Activated T-cell treated with anti-CD3 and anti-CD28 coated beads for 1 hour (primary cell): Measurements from ENCODE around the gene RIPOR3.
"Not testable (repeated sequence)": the region's sequence is repeated elsewhere in the genome, so short reads cannot be mapped to it uniquely, and the experiment has no call there.

Experiments
- DNase-seq: peaks from one replicate; pipeline ENCODE4 v3.0.0-alpha.2; 2020; ENCODE audit warnings: low read depth

The RIPOR3 gene

DNA sequence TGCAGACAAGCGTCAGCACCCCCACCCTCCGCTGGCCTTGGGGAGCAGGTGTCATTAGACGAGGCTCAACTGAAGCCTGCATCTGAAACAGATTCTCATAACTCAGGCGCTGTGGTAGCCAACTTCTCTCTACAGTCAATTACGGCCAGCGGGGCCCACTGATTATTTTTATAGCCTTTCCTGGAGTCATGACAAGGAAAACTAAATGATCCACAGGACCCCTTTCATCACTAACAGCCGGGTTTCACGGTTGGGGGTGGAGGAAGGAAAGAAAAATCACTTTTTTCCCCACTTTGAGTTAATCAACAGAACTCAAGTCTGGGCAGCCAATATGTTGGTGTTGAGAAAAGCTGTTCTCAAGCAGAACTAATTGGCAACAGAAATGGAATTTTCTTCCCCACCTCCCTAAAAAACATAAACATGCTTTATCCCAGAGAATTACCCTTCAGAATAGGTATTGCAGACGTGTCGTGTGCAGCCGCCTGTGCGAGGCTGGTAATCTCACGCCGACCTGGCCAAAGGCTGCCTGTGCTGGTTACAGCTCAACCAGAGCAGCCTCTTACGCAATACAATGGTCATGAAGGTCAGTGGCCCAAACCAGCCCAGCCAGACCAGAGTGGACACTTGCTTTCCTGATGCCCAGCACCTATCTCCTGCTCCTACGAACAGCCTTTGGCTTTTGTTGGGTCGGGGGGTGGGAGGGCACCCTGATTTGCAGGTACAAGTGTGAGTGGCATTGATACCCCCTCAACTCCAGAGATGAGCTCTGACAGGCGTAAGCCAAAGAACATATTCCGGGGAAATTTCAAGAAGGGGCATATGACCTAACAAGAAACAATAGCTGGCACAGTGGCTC lies 11.0 kb downstream of the RIPOR3 start:
- DNase-seq = no peak

DNA sequence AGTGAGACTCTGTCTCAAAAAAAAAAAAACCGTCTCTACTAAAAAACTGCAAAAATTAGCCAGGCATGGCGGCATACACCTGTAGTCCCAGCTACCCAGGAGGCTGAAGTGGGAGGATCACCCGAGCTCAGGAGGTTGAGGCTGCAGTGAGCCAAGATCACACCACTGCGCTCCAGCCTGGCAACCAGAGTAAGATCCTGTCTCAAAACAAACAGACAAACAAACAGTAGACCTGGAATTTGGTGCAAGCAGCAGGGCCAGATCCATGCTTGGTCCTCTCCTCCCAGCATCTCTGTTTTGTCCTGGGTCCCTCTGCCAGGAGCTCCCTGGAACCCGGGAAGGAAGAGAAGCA lies 11.6 kb downstream of the RIPOR3 start:
- no peak for DNase-seq

GRCh38 chr20:50678169-50678898 lies 13.0 kb downstream of the RIPOR3 start:
- no peak for DNase-seq

- DNase-seq = no peak
These were observed 14.5 kb downstream of the RIPOR3 start for GRCh38 chr20:50676858-50677257.

DNA sequence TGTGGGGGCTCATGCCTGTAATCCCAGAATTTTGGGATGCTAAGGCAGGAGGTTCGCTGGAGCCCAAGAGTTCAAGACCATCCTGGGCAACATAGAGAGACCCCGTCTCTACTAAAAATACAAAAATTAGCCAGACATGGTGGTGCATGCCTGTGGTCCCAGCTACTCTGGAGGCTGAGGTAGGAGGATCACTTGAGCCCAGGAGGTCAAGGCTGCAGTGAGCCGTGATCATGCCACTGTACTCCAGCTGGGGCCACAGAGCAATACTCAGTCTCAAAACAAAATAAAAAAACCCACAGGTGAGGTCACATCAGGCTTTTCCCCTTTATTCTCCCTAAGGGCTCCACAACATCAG lies 15.0 kb downstream of the RIPOR3 start:
- DNase-seq = not testable (repeated sequence)

- DNase-seq = no peak
These were observed 15.5 kb downstream of the RIPOR3 start for GRCh38 chr20:50675671-50676376.

DNA sequence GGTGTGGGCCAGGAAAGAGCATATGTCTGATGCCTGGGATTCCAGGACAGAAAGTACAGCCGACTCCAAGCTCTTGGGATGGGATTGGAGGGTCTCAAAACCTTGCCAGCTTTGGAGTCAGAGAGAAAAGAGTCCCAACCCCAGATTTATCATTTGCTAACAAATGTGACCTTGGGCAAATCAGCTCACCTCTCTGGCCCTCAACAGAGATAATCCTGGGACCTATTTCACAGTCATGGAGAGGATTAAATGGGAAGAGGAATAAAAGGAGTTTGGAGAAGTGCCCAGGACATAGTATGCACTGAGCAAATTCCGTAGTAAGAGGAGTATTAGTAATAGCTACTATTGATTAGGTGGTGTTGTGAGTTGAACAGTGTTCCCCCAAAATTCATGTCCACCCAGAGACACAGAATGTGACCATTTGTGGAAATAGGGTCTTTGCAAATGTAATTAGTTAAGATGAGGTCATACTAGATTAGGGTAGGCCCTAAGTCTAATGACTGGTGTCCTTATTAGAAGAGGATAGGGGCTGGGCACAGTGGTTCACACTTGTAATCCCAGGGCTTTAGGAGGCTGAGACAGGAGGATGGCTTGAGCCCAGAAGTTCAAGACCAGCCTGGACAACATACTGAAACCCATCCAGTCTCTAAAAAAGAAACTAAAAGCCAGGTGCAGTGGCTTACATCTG lies 17.1 kb downstream of the RIPOR3 start:
- DNase-seq = no peak

DNA sequence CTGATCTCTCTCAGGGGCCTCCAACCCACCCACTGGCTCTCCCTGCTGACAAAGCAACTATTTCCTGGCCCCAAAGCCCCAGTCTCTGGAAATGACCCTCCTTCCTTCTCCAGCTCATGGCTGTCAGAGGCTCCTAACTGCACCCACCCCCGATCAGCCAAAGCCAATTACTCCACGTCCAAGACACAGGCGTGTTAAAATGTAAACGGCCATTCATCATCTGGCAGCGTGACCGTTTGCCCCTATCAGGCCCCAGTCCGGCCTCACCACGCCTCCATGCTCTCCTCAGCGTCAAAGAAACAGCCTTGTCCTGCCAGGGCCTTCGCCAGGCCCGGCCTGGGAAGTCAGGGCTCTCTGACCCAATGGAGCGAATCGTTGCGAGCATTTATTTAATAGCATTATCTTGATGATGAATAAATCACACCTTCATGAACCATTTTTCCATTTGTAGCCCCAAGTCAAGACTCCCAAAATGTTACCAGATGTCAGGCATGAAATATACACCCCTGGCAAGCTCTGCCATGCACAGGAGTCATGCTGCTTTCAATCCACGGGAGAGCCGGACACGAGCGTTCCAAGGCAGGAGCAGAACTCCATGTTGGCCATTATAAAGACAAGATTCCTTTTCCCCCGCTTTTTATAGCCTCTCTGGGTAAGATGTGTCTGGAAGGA lies 17.7 kb downstream of the RIPOR3 start:
- DNase-seq = no peak

DNA sequence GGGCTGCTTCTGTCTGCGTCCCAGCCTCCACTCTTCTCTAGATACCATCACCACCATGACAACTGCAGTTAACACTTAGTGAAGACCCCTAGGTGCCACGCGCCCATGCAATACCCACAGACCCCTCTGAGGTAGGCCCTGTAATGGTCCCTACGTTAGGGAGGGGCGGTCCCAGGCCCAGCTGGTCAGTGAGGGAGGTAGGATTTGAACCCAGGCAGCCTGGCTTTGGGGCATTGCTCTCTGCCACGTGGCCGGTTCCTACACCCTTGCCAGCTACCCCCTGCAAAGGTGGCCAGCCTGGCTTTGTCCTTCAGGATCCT lies 18.2 kb downstream of the RIPOR3 start:
- DNase-seq = no peak

DNA sequence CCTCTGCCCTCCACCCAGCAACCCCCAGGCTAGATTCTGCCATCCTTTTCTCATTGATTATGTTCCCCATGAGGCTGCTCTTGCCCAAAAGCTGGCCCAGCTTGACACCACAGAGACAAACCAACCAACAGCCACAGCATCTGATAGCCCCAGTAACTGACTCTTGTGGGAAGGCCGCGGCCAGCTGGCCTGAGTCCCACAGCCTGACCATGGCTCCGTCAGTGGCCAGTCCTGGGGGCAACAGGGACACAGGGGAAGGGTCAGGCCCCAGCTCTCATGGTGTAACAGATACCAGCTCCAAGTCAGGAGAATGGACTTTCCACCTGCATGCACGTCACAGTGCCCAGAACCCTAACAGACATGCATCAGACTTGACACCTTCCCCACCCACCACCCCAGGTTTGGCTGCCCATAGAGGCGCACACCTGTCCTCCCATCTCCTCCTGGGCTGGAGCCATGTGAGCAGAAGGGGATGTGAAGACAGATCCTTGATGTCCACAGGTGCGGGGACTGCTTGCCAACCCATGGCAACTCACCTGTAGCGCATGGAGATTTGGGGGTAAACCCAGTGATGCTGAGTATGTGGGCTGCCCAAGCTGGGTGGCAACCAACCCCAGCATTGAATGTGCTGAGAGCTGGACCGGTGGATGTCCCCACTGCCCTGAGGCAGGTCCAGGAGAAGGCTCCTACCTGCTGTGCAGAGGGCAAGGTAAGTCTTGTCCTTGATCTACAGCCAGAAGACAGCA lies 18.8 kb downstream of the RIPOR3 start:
- no peak for DNase-seq

DNA sequence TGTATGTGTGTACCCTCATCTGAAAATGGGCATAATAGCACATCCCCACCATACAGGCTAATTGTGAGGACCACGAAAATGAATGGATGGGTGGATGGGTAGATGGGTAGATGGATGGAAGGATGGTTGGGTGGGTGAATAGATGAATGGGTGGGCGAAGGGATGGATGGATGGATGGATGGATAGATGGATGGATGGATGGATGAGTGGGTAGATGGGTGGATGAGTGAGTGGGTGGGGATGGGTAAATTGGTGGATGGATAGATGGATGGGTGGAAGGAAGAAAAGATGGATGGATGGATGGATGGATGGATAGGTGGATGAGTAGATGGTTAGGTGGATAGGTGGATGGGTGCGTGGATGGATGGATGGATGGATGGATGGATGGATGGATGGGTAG lies 19.7 kb downstream of the RIPOR3 start:
- DNase-seq = no peak

DNA sequence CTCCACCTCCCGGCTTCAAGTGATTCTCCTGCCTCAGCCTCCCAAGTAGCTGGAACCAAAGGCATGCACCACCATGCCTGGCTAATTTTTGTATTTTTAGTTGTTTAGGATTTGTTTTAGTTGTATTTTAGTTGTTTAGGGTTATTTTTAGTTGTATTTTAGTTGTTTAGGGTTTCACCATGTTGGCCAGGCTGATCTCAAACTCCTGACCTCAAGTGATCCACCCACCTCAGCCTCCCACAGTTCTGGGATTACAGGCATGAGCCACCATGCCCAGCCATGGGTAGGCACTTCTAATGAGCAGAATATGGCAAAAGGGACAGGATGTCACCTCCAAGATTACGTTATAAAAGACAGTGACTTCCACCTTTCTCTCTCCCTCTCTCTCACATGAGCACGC lies 20.3 kb downstream of the RIPOR3 start:
- DNase-seq = not testable (repeated sequence)

DNA sequence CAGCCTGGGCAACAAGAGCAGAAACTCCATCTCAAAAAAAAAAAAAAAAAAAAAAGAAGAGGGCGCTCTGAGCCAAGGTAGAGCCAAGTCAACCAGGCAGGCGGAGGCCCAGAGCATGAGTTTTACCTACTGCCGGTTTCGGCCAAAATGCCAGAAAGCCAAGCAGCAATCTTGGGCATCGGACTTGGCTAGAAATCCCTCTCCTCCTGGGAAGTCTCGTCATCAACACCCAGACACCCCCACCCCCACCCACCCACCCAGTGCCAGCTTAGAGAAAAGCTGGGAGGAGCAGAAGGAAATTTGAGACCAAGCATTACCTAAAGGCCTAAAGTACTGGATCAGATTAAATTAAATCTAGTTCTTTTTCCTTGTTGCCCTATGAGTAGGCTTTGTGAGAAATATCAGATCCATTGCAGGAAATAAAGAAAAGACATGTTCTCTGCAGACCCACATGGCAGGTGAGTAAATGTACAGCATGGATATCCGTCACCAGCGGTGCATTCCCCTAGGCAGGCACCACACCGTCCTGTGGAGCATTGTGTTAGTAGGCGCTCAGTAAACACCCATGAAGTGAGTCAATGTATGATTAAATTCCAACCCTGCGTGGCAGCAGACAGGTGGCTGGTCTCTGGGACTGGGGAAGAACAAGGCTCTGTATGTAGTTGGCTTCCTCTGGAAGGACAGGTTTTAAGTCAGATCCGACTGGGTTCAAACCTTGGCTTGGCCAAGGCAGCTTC lies 21.0 kb downstream of the RIPOR3 start:
- no peak for DNase-seq

- no peak for DNase-seq
These were observed 22.5 kb downstream of the RIPOR3 start for GRCh38 chr20:50668798-50669197.

DNA sequence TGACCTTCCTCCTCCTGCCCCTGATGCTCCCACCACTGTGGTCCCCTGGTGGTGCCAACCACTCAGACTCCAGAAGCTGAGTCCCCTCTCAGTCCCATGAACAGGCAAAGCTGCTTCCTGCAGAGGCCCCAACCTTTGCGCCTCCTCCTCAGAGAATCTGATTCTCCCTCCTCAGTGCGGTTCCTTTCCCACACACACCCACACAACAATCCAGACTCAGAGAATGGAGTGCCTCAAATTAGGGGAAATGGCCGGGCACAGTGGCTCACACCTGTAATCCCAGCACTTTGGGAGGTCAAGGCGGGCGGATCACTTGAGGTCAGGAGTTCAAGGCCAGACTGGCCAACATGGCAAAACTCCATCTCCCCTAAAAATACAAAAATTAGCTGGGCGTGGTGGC lies 23.0 kb downstream of the RIPOR3 start:
- DNase-seq = no peak

DNA sequence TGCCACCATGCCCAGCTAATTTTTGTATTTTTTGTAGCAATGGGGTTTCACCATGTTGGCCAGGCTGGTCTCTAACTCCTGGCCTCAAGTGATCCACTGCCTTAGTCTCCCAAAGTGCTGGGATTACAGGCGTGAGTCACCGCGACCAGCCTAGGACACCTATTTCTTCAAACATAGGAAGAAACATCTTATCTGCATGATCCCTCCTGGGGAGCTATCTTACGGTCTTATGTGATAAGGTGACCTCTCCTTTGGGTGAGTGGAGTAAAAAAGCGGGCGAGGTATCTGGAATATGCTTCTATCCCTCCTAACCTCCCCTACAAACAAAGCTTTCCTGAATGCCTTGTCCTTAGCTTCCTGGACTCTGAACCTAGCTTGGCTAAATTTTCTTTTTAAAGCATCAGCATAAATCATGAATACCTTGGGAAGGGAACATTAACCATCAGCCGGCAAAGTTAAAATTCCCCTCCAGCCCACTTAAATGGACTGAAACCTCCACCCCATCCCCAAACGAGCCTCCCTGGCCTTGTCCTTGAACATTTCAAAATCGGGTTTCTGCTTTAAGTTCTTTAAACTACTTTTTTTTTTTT lies 24.5 kb downstream of the RIPOR3 start:
- DNase-seq = no peak

DNA sequence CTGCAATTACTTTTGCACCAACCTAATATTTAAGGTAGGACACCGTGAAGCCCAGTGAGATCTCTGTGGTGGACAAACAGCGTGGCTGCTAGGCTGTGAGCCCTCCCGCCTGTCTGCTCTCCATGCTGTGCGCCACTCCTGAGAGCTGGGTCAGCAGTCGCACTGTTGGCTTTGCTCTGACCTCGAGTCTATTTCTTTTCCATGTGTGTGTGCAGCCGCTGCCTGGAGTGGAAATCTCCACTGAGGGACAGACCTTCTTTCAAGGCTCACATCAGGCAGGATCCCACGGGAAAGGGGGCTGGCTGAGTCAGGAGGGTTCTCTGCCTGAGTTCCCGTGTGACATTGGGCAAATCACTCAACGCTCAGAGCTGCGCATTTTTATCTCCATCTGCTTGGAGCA lies 27.1 kb downstream of the RIPOR3 start:
- DNase-seq = no peak

- no peak for DNase-seq
These were observed 28.1 kb downstream of the RIPOR3 start for GRCh38 chr20:50663095-50663821.

- no peak for DNase-seq
These were observed 31.2 kb downstream of the RIPOR3 start for GRCh38 chr20:50659975-50660670.
